ENCODE data around the gene EP400. TPM values are rescaled to one million over a fixed set of nuclear protein-coding genes. Genes with fewer than 3 reads are reported as not detected.

Gene EP400
- total RNA-seq, 1 experiment from 2014 or later: 61.7 TPM

DNA sequence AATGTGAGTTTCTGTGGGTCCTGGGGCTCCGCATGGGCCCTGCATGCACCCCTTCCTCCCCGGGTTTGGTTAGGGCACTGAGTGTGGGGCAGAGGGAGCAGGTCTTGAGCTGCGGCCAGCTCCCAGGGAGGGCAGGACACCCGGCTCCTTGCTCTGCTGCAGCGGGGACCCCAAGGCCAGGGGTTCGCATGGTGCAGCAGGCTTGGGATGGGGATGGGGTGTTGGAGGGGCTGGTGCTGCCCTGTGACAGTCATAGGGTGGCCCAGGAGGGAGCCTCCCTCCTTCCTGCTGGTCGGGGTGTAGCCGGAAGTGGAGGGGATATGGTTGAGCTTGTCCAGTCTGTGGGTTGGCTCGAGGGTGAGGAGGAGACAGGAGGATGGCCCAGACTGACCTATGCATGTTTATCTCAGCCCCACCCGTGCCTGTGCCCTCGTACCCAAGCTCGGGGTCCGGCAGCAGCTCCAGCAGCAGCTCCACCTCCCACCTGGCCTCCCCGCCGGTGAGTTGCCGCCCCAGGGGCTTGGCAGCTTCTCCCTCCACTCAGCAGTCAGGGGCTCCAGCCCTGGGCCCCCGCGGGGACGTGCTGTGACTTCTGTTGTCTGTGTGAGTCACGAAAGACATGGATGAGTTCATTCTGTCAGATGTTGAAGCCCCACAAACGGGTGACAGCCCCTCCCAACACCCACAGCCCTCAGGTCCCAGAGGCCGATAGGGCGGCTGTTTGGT lies 39.3 kb upstream of the EP400 start:
- no peaks in the 10 kb centered on the region for H3K79me2 ChIP-seq (ENCODE audit: insufficient read depth, low read length)
- TF ChIP-seq, protein P1, sequence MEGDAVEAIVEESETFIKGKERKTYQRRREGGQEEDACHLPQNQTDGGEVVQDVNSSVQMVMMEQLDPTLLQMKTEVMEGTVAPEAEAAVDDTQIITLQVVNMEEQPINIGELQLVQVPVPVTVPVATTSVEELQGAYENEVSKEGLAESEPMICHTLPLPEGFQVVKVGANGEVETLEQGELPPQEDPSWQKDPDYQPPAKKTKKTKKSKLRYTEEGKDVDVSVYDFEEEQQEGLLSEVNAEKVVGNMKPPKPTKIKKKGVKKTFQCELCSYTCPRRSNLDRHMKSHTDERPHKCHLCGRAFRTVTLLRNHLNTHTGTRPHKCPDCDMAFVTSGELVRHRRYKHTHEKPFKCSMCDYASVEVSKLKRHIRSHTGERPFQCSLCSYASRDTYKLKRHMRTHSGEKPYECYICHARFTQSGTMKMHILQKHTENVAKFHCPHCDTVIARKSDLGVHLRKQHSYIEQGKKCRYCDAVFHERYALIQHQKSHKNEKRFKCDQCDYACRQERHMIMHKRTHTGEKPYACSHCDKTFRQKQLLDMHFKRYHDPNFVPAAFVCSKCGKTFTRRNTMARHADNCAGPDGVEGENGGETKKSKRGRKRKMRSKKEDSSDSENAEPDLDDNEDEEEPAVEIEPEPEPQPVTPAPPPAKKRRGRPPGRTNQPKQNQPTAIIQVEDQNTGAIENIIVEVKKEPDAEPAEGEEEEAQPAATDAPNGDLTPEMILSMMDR (conservative IDR thresholded peaks at IDR 0.05): no peak
- H3K23me2 ChIP-seq (ENCODE audit: insufficient read length, low read depth, low read length, poor library complexity, severe bottlenecking): no peaks in the 10 kb centered on the region
- no peak overlapping the region for H4K5ac ChIP-seq (ENCODE audit: insufficient read length, low read depth, low read length)
- H3K4ac ChIP-seq (ENCODE audit: low read depth, low read length): no peak overlapping the region
- no peaks in the 10 kb centered on the region for H3K9me3 ChIP-seq (ENCODE audit: control insufficient read depth, low read depth, low read length)
- H2AK5ac ChIP-seq (ENCODE audit: insufficient read length, low read length): no peak overlapping the region
- H3K4me2 ChIP-seq (ENCODE audit: insufficient read depth, insufficient read length, low read length): no peak overlapping the region
- H2BK12ac ChIP-seq (ENCODE audit: insufficient read length, low read depth, low read length): no peak overlapping the region
- no peak overlapping the region for H4K91ac ChIP-seq (ENCODE audit: insufficient read length, low read depth, low read length)
- DNase-seq: no peak
- no peak overlapping the region for H3T11ph ChIP-seq (ENCODE audit: low read length)
- H3K27me3 Mint-ChIP-seq (ENCODE audit: low read depth): no peaks in the 10 kb centered on the region
- no peak overlapping the region for H2AFZ ChIP-seq (ENCODE audit: low read length)
- H3K79me1 ChIP-seq (ENCODE audit: insufficient read depth, low read depth, low read length, poor library complexity, severe bottlenecking): no peaks in the 10 kb centered on the region
- H2BK20ac ChIP-seq (ENCODE audit: low read depth, low read length, poor library complexity, severe bottlenecking): no peak overlapping the region
- no CpG with 5 or more reads among the region's 23 CpGs for WGBS (ENCODE audit: extremely low coverage, insufficient read length, low lambda C conversion rate)
- H3K4me1 ChIP-seq (ENCODE audit: insufficient read depth, low read length): no peaks in the 10 kb centered on the region
- no peak overlapping the region for H3K14ac ChIP-seq (ENCODE audit: insufficient read depth, low read length)
- no peak overlapping the region for H3K23ac ChIP-seq (ENCODE audit: insufficient read length, low read depth, low read length)
- peaks cover 12 to 45% (median 41%) of the 10 kb centered on the region in 3 experiments; a peak in 6 of 7 replicates for H3K36me3 Mint-ChIP-seq (ENCODE audit: insufficient read depth in 1 of 3, low read depth in 3 of 3)
- peaks cover 3% of the 10 kb centered on the region for H4K20me1 ChIP-seq (ENCODE audit: control insufficient read depth, insufficient read depth, insufficient read length)
- no peak overlapping the region for H3K27ac ChIP-seq (ENCODE audit: insufficient read length, low read depth, low read length)
- H3K4me3 Mint-ChIP-seq: no peak overlapping the region
- no peaks in the 10 kb centered on the region for H3K9me3 Mint-ChIP-seq
- no peak overlapping the region for H2BK5ac ChIP-seq (ENCODE audit: insufficient read length, low read length)
- 0 out of 4 replicates have a peak, but pooled peaks cover 0 to 4% of the 10 kb centered on the region in 2 experiments for H3K4me1 Mint-ChIP-seq
- no peak overlapping the region for H3K56ac ChIP-seq (ENCODE audit: insufficient read length, low read depth, low read length)
- no peak overlapping the region for H4K8ac ChIP-seq (replicated peaks; ENCODE audit: insufficient read length, low read depth, low read length)
- H2BK15ac ChIP-seq (ENCODE audit: low read depth, low read length): no peak overlapping the region
- no peak overlapping the region for H3K27ac Mint-ChIP-seq
- H3K18ac ChIP-seq (ENCODE audit: insufficient read length, low read depth, low read length): no peak overlapping the region
- no peak overlapping the region for H3K9ac ChIP-seq (ENCODE audit: extremely low read depth, insufficient read length, low read length)
- H2BK120ac ChIP-seq (ENCODE audit: low read depth, low read length, poor library complexity, severe bottlenecking): no peak overlapping the region
- no peaks in the 10 kb centered on the region for H3K27me3 ChIP-seq (ENCODE audit: insufficient read depth, low read length)
